SK-N-MC (cell line): ENCODE measurements around the gene ZNF362.

Experiments
- EZH2 ChIP-seq: fragments of 200-600 bp; sonication (generic); IDR thresholded peaks from one replicate; pipeline ENCODE4 v1.6.1; 2017; ENCODE audit warnings: antibody characterized with exemption
- POLR2AphosphoS5 ChIP-seq: IDR thresholded peaks from 2 replicates; pipeline ENCODE4 v1.6.1; 2012; ENCODE audit warnings: mild to moderate bottlenecking, low read depth, low read length, borderline replicate concordance

DNA sequence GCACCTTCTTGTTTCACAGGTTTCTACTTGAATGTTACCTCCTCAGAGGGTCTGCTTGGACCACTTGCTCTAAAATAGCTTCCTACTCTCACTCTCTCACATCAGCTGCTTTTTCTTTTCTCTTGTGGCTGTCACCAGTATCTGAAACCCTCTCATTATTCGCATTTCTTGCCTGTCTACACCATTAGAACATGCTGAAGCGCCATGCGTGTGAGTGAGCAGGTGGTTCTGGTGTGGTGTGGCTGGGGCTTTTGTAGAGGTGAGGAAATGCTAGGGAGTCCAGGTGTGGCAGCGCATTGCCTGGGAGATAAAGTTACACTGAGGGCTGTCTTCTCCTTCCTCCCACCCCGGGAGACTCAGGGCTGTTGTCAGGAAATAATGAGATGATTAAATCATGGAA is 4.1 kb downstream of the ZNF362 start:
- TF ChIP-seq EZH2 (no peak), POLR2AphosphoS5 (no peak)
